DOHH2 (cell line): ENCODE measurements around the gene TAF1D.
"Not testable (repeated sequence)": the region's sequence is repeated elsewhere in the genome, so short reads cannot be mapped to it uniquely, and the experiment has no call there.

Source experiments
- CTCF ChIP-seq: fragments of 200-600 bp; sonication (generic); IDR thresholded peaks from one replicate; pipeline ENCODE4 v1.5.1; 2014; ENCODE audit warnings: antibody characterized with exemption, mild to moderate bottlenecking, low read depth, low read length; ENCODE audit not compliant: poor library complexity, severe bottlenecking
- EZH2phosphoT487 ChIP-seq: fragments of 200-600 bp; sonication (generic); IDR thresholded peaks from 2 replicates; pipeline ENCODE4 v1.6.1; 2017; ENCODE audit warnings: borderline replicate concordance, mild to moderate bottlenecking, antibody characterized with exemption, low read length, moderate library complexity, mixed read lengths

GRCh38 chr11:93745005-93745755 is 3.9 kb upstream of the TAF1D start:
- not testable (repeated sequence) for TF ChIP-seq CTCF, EZH2phosphoT487
